Measurements from ENCODE around the gene LYRM9. TPM values are rescaled to one million over a fixed set of nuclear protein-coding genes. Genes with fewer than 3 reads are reported as not detected.

Gene LYRM9
- polyA plus RNA-seq, 1 of the 3 experiments (the other 2 are of a cell fraction) = 4.6 TPM

- Histone ChIP-seq H3K4me3 (ENCODE audit: low read depth in 2 of 2, low read length in 1 of 2) (no peak overlapping the region), H3K9me2 (no peaks in the 10 kb centered on the region), H3F3A (replicated peaks; ENCODE audit: insufficient read depth) (no peaks in the 10 kb centered on the region), H2AFZ (ENCODE audit: low read depth) (no peak overlapping the region), H3K9ac (no peak overlapping the region), H3K27me3 (ENCODE audit: insufficient read depth) (no peaks in the 10 kb centered on the region), H3K9me3 (no peaks in the 10 kb centered on the region), H3K4me1 (ENCODE audit: control insufficient read depth in 1 of 2, insufficient read depth in 2 of 2, low read depth in 1 of 2, low read length in 1 of 2) (peaks cover 0 to 9% of the 10 kb centered on the region in 2 experiments; a peak in 1 of 4 replicates), H3K79me2 (ENCODE audit: insufficient read depth) (no peaks in the 10 kb centered on the region), H4K20me1 (ENCODE audit: insufficient read depth) (no peaks in the 10 kb centered on the region), H3K27ac (ENCODE audit: low read depth in 2 of 2, low read length in 1 of 2) (no peak overlapping the region), H3K36me3 (replicated peaks in 1 of 2; ENCODE audit: control insufficient read depth in 1 of 2, insufficient read depth in 2 of 2, low read length in 1 of 2) (no peaks in the 10 kb centered on the region), H3K4me2 (no peak overlapping the region)
- no peak for TF ChIP-seq PBX3 (IDR thresholded peaks at IDR 0.05)
- no peak for TF ChIP-seq NFIC (IDR thresholded peaks at IDR 0.05; ENCODE audit: borderline replicate concordance)
- TF ChIP-seq MEF2A (IDR thresholded peaks at IDR 0.05; ENCODE audit: borderline replicate concordance, low read depth) = no peak
- TF ChIP-seq RCOR1 (IDR thresholded peaks at IDR 0.05; ENCODE audit: low read length) = no peak
- no peak for TF ChIP-seq FOXM1 (IDR thresholded peaks at IDR 0.05; ENCODE audit: low read depth)
- no peak for TF ChIP-seq USF2 (IDR thresholded peaks at IDR 0.05; ENCODE audit: borderline replicate concordance, low read depth, low read length)
- TF ChIP-seq ZBTB33 (IDR thresholded peaks at IDR 0.05; ENCODE audit: borderline replicate concordance, low read depth) = no peak
- no peak for TF ChIP-seq GABPA (IDR thresholded peaks at IDR 0.05; ENCODE audit: low read depth)
- TF ChIP-seq ELF1 (IDR thresholded peaks at IDR 0.05) = no peak
- TF ChIP-seq TCF12 (IDR thresholded peaks at IDR 0.05) = no peak
- TF ChIP-seq CHD2 (IDR thresholded peaks at IDR 0.05; ENCODE audit: low read length, partially characterized antibody) = no peak
- TF ChIP-seq RAD21 (IDR thresholded peaks at IDR 0.05; ENCODE audit: low read length) = no peak
- ChIA-PET POLR2A (no interaction called here), CTCF (no interaction called here)
- no peak for DNase-seq
- 100% methylated on average over 1 of the region's 1 CpG for WGBS (ENCODE audit: low lambda C conversion rate)
Observed at GRCh38 chr17:27918498-27918897, 25.3 kb upstream of the LYRM9 start.

- WGBS (ENCODE audit: low lambda C conversion rate) = 0% methylated on average over 1 of the region's 1 CpG
- TF ChIP-seq MXI1 (IDR thresholded peaks at IDR 0.05; ENCODE audit: low read depth, low read length) = no peak
- no peak for TF ChIP-seq NRF1 (IDR thresholded peaks at IDR 0.05; ENCODE audit: low read depth, low read length)
- no peak for TF ChIP-seq GATA2 (CRISPR knock-in tag; IDR thresholded peaks at IDR 0.05)
- no peak for TF ChIP-seq MAX (IDR thresholded peaks at IDR 0.05; ENCODE audit: low read depth)
- no peak for TF ChIP-seq EP300 (IDR thresholded peaks at IDR 0.05; ENCODE audit: borderline replicate concordance in 1 of 2, low read depth in 1 of 2, low read length in 1 of 2)
- TF ChIP-seq RXRA (IDR thresholded peaks at IDR 0.05; ENCODE audit: borderline replicate concordance, low read depth) = no peak
- TF ChIP-seq MEF2A (IDR thresholded peaks at IDR 0.05; ENCODE audit: borderline replicate concordance, low read depth) = no peak
- TF ChIP-seq REST (IDR thresholded peaks at IDR 0.05; ENCODE audit: low read depth, low read length) = no peak
- no peak for TF ChIP-seq TCF12 (IDR thresholded peaks at IDR 0.05)
- no peak for TF ChIP-seq CTCF (IDR thresholded peaks at IDR 0.05)
- no peak for TF ChIP-seq FOXM1 (IDR thresholded peaks at IDR 0.05; ENCODE audit: low read depth)
Observed at GRCh38 chr17:27917000-27917399, 23.8 kb upstream of the LYRM9 start.

More at GRCh38 chr17:27917000-27917399, 23.8 kb upstream of the LYRM9 start:
- DNase-seq = no peak
- POLR2A ChIA-PET = no interaction called here
- Histone ChIP-seq H3K9ac (no peak overlapping the region), H3F3A (replicated peaks; ENCODE audit: insufficient read depth) (no peaks in the 10 kb centered on the region), H3K4me1 (ENCODE audit: control insufficient read depth in 1 of 2, insufficient read depth in 2 of 2, low read depth in 1 of 2, low read length in 1 of 2) (peaks cover 0 to 9% of the 10 kb centered on the region in 2 experiments; a peak in 1 of 4 replicates), H3K36me3 (replicated peaks in 1 of 2; ENCODE audit: control insufficient read depth in 1 of 2, insufficient read depth in 2 of 2, low read length in 1 of 2) (no peaks in the 10 kb centered on the region), H3K4me3 (ENCODE audit: low read depth in 2 of 2, low read length in 1 of 2) (no peak overlapping the region), H3K9me3 (no peaks in the 10 kb centered on the region), H2AFZ (ENCODE audit: low read depth) (no peak overlapping the region), H3K27ac (ENCODE audit: low read depth in 2 of 2, low read length in 1 of 2) (no peak overlapping the region), H3K27me3 (ENCODE audit: insufficient read depth) (no peaks in the 10 kb centered on the region), H3K4me2 (no peak overlapping the region), H3K79me2 (ENCODE audit: insufficient read depth) (no peaks in the 10 kb centered on the region), H4K20me1 (ENCODE audit: insufficient read depth) (no peaks in the 10 kb centered on the region), H3K9me2 (no peaks in the 10 kb centered on the region)
- CTCF ChIA-PET = no interaction called here

All from SK-N-SH (cell line).